ENCODE data around the gene ZSCAN5A.

- no peak for TF ChIP-seq FOXM1 (IDR thresholded peaks at IDR 0.05; ENCODE audit: borderline replicate concordance, low read depth)
- no peak for TF ChIP-seq ZBTB7A (IDR thresholded peaks at IDR 0.05; ENCODE audit: low read depth)
- TF ChIP-seq CREB1 (IDR thresholded peaks at IDR 0.05; ENCODE audit: low read depth) = no peak
- no peak for TF ChIP-seq TCF12 (IDR thresholded peaks at IDR 0.05; ENCODE audit: low read depth)
- no peak for TF ChIP-seq TAF1 (IDR thresholded peaks at IDR 0.05; ENCODE audit: low read depth)
- TF ChIP-seq EP300 (IDR thresholded peaks at IDR 0.05; ENCODE audit: borderline replicate concordance) = no peak
- TF ChIP-seq, protein P1, sequence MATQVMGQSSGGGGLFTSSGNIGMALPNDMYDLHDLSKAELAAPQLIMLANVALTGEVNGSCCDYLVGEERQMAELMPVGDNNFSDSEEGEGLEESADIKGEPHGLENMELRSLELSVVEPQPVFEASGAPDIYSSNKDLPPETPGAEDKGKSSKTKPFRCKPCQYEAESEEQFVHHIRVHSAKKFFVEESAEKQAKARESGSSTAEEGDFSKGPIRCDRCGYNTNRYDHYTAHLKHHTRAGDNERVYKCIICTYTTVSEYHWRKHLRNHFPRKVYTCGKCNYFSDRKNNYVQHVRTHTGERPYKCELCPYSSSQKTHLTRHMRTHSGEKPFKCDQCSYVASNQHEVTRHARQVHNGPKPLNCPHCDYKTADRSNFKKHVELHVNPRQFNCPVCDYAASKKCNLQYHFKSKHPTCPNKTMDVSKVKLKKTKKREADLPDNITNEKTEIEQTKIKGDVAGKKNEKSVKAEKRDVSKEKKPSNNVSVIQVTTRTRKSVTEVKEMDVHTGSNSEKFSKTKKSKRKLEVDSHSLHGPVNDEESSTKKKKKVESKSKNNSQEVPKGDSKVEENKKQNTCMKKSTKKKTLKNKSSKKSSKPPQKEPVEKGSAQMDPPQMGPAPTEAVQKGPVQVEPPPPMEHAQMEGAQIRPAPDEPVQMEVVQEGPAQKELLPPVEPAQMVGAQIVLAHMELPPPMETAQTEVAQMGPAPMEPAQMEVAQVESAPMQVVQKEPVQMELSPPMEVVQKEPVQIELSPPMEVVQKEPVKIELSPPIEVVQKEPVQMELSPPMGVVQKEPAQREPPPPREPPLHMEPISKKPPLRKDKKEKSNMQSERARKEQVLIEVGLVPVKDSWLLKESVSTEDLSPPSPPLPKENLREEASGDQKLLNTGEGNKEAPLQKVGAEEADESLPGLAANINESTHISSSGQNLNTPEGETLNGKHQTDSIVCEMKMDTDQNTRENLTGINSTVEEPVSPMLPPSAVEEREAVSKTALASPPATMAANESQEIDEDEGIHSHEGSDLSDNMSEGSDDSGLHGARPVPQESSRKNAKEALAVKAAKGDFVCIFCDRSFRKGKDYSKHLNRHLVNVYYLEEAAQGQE (IDR thresholded peaks at IDR 0.05; ENCODE audit: low read depth) = no peak
- TF ChIP-seq RAD21 (IDR thresholded peaks at IDR 0.05; ENCODE audit: low read depth) = no peak
- TF ChIP-seq, protein P2, sequence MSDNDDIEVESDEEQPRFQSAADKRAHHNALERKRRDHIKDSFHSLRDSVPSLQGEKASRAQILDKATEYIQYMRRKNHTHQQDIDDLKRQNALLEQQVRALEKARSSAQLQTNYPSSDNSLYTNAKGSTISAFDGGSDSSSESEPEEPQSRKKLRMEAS (IDR thresholded peaks at IDR 0.05) = no peak
Measured at GRCh38 chr19:56177564-56178243, 136.9 kb downstream of the ZSCAN5A start.
